ENCODE data around the gene TSPAN15.

TSPAN15 gene

DNA sequence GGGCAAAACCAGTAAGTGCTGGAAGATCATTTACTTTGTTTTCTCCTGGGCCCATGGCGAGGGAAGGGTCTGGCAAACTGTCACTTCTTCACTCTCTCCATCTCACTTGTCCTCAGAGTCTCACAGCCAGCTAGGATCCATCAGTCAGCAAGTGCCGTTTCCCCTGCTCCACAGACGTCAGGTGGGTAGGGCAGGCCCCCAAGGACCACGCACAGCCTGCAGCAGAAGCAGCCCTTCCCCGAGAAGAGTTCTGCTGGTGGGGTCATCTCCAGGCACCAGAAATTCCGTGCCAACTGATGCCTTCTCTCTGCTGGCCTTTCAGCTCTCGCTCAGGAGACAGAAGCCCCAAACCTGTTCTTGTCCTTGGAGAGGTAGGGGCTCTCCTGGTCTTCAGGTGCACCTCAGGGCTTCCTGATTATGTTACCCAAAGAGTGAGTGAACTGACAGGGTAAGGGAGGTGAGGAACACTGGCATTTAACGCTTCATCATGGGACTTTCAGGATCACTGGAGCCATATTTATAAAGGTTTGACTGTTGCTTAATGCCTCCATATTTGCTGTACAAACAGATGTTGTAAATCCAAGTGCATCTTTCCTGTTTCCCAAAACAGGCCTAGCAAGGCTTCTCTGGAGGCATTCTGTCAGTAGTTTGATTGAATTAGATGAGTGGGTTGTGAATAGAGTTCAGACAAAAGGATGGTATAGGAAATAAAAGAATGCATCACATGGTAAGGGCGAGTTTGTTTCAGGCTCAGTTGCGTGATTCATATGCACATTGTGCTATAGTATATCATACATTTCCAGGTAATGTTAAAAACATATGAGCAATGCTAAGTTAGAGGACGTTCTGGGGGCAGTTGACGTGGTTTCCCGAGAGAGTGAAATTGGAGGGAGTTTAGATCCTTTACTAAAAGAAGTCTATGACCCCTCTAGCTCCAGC, 13.7 kb upstream of the TSPAN15 start:
- no peaks in the 10 kb centered on the region for H3K36me3 ChIP-seq (ENCODE audit: low read depth)
- no peaks in the 10 kb centered on the region for H3K27me3 ChIP-seq (ENCODE audit: insufficient read depth, poor library complexity, severe bottlenecking)
- TF ChIP-seq, protein P1, sequence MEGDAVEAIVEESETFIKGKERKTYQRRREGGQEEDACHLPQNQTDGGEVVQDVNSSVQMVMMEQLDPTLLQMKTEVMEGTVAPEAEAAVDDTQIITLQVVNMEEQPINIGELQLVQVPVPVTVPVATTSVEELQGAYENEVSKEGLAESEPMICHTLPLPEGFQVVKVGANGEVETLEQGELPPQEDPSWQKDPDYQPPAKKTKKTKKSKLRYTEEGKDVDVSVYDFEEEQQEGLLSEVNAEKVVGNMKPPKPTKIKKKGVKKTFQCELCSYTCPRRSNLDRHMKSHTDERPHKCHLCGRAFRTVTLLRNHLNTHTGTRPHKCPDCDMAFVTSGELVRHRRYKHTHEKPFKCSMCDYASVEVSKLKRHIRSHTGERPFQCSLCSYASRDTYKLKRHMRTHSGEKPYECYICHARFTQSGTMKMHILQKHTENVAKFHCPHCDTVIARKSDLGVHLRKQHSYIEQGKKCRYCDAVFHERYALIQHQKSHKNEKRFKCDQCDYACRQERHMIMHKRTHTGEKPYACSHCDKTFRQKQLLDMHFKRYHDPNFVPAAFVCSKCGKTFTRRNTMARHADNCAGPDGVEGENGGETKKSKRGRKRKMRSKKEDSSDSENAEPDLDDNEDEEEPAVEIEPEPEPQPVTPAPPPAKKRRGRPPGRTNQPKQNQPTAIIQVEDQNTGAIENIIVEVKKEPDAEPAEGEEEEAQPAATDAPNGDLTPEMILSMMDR (IDR thresholded peaks at IDR 0.05; ENCODE audit: poor library complexity, severe bottlenecking), result no peak
- H3K4me1 ChIP-seq (ENCODE audit: insufficient read depth, poor library complexity, severe bottlenecking), result peaks cover 31% of the 10 kb centered on the region
- no peak overlapping the region for H3K4me3 ChIP-seq (ENCODE audit: severe bottlenecking)
- DNase-seq (ENCODE audit: low spot score), result no peak
- H3K27ac ChIP-seq (ENCODE audit: poor library complexity, severe bottlenecking), result peak overlapping the region; percentile 91
- H3K9me3 ChIP-seq (ENCODE audit: severe bottlenecking), result no peaks in the 10 kb centered on the region
- ATAC-seq (ENCODE audit: low read depth), result peak; percentile 6; the same call in 1 of the 3 replicates

DNA sequence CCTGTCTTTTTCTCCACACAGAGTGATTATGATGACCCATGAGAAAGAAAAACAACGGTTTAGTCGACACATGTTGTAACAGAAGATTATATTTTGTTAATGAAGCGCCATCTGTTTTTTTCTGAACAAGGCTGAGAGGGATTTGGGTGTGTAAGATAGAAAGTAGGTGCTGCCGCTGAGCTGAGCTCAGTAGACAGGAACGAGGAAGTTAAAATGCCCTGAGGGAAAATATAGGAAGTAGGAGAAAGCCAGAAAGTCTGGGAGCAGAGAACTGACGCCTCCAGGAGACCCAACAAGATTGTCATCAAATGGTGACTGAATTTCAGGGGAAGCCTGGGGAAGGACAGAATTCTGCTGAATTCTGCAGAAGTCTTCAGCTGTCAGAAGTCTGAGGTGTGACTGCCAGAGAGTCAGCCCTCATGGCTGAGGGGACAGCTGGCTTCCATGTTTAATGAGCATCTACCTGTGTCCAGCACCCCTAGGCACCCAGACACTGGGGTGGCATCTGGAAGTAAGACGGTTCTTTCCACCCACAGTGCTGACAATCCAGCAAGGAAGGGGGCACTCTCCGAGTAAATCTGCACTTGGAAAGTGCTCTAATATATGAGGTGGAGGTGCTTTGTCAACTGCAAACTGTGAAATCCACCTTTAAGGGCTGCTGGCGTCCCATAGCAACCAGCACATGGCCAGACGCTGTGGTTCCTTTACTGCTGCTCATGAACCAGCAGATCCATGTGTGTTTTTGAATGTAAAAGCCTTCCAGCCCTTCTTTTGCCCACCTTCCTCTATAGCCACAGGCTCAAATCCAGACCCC, 12.5 kb upstream of the TSPAN15 start:
- ATAC-seq (ENCODE audit: low read depth), result peak; percentile 67
- Histone ChIP-seq H3K27ac (ENCODE audit: poor library complexity, severe bottlenecking) (peak overlapping the region; percentile 91), H3K36me3 (ENCODE audit: low read depth) (no peaks in the 10 kb centered on the region), H3K4me1 (ENCODE audit: insufficient read depth, poor library complexity, severe bottlenecking) (peaks cover 31% of the 10 kb centered on the region), H3K9me3 (ENCODE audit: severe bottlenecking) (no peaks in the 10 kb centered on the region), H3K27me3 (ENCODE audit: insufficient read depth, poor library complexity, severe bottlenecking) (no peaks in the 10 kb centered on the region), H3K4me3 (ENCODE audit: severe bottlenecking) (no peak overlapping the region)
- TF ChIP-seq, protein P1 (IDR thresholded peaks at IDR 0.05; ENCODE audit: poor library complexity, severe bottlenecking), result no peak
- no peak for DNase-seq (ENCODE audit: low spot score)

DNA sequence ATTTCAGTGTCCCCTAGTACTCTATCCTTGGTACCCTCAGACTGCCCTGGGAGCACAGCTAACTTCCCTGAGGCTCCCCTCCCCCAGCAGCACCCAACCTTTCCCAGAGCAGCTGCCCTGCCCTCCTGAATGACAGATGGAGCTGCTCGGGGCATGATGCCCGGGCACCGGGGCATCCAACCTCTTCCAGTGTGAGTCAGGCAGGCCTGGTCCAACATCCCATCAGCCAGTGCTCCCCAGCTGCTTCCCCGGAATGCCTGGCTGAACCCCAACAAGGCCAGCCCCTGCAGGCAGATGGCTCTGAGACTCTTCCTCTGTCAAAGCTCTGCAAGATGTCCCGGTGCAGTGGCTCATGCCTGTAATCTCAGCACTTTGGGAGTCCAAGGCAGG, 11.9 kb upstream of the TSPAN15 start:
- H3K27ac ChIP-seq (ENCODE audit: poor library complexity, severe bottlenecking), result peak overlapping the region; percentile 91
- H3K27me3 ChIP-seq (ENCODE audit: insufficient read depth, poor library complexity, severe bottlenecking), result no peaks in the 10 kb centered on the region
- no peaks in the 10 kb centered on the region for H3K36me3 ChIP-seq (ENCODE audit: low read depth)
- peaks cover 31% of the 10 kb centered on the region for H3K4me1 ChIP-seq (ENCODE audit: insufficient read depth, poor library complexity, severe bottlenecking)
- ATAC-seq (ENCODE audit: low read depth) (peak; percentile 73), DNase-seq (ENCODE audit: low spot score) (peak; percentile 91)
- no peaks in the 10 kb centered on the region for H3K9me3 ChIP-seq (ENCODE audit: severe bottlenecking)
- H3K4me3 ChIP-seq (ENCODE audit: severe bottlenecking), result no peak overlapping the region
- TF ChIP-seq, protein P1 (IDR thresholded peaks at IDR 0.05; ENCODE audit: poor library complexity, severe bottlenecking), result no peak

DNA sequence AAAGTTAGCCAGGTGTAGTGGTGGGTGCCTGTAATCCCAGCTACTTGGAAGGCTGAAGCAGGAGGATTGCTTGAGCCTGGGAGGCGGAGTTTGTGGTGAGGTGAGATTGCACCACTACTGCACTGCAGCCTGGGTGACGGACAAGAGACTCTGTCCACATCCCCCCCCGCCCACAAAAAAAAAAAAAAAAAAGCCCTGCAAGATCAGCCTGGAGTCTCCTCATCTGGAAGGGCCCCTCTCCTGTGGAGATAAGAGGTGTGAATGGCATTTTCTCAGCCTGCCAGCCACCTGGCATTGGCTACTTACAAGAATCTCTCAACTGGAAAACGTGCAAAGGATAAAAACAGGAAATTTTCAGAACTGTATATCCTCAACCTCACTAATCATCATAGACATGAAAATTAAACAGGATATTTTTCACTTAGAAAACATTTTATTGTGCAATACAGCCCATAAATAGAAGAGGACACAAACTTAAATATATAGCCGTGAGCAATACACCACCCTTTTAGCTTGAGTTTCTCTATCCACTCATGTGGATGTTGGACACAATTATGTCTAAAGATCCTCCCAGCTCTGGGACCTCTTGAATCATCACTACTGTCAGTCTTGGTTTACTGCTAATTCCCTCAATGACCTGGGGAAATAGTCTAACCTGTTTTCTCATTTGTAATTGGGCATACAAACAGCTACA, 11.3 kb upstream of the TSPAN15 start:
- no peak overlapping the region for H3K4me3 ChIP-seq (ENCODE audit: severe bottlenecking)
- H3K36me3 ChIP-seq (ENCODE audit: low read depth), result no peaks in the 10 kb centered on the region
- no peaks in the 10 kb centered on the region for H3K9me3 ChIP-seq (ENCODE audit: severe bottlenecking)
- TF ChIP-seq, protein P1 (IDR thresholded peaks at IDR 0.05; ENCODE audit: poor library complexity, severe bottlenecking), result no peak
- H3K27ac ChIP-seq (ENCODE audit: poor library complexity, severe bottlenecking), result peak overlapping the region; percentile 91
- peak; percentile 67 for ATAC-seq (ENCODE audit: low read depth)
- H3K4me1 ChIP-seq (ENCODE audit: insufficient read depth, poor library complexity, severe bottlenecking), result peaks cover 31% of the 10 kb centered on the region
- DNase-seq (ENCODE audit: low spot score), result no peak
- H3K27me3 ChIP-seq (ENCODE audit: insufficient read depth, poor library complexity, severe bottlenecking), result no peaks in the 10 kb centered on the region
